ENCODE measurements around the gene UVRAG. TPM values are rescaled to one million over a fixed set of nuclear protein-coding genes. Genes with fewer than 3 reads are reported as not detected.

The UVRAG gene
- total RNA-seq, 1 donor from 2014 or later = 34.0 TPM

- H3K4me2 ChIP-seq = no peak overlapping the region
- Mint-ChIP-seq H3K27ac (no peak overlapping the region), H3K4me1 (peaks cover 3% of the 10 kb centered on the region), H3K4me3 (no peak overlapping the region), H3K27me3 (ENCODE audit: insufficient read depth, low read depth) (no peaks in the 10 kb centered on the region), H3K9me3 (no peaks in the 10 kb centered on the region), H3K36me3 (peaks cover 2% of the 10 kb centered on the region)
- no peaks in the 10 kb centered on the region for H3K36me3 ChIP-seq
- no peaks in the 10 kb centered on the region for H3F3A ChIP-seq (ENCODE audit: low read depth)
- no peaks in the 10 kb centered on the region for H3K9me3 ChIP-seq (ENCODE audit: low read depth)
- H3K4me1 ChIP-seq = no peaks in the 10 kb centered on the region
- no peak overlapping the region for H3K4me3 ChIP-seq
- peaks cover 20% of the 10 kb centered on the region for H3K79me2 ChIP-seq (ENCODE audit: low read depth)
- H3K9ac ChIP-seq = no peak overlapping the region
- DNase-seq (ENCODE audit: low spot score) = no peak
- peaks cover 5% of the 10 kb centered on the region for H4K20me1 ChIP-seq (ENCODE audit: low read depth)
- no peaks in the 10 kb centered on the region for H3K27me3 ChIP-seq
- H2AFZ ChIP-seq (replicated peaks) = no peak overlapping the region
- H3K27ac ChIP-seq = no peak overlapping the region
- no peak for TF ChIP-seq EZH2 (IDR thresholded peaks at IDR 0.05)
- no peak for TF ChIP-seq CTCF (IDR thresholded peaks at IDR 0.05)
- no peak for TF ChIP-seq EZH2phosphoT487 (IDR thresholded peaks at IDR 0.05)
These were observed 21.4 kb downstream of the UVRAG start for GRCh38 chr11:75836417-75836816.

GRCh38 chr11:75839851-75840250, 24.8 kb downstream of the UVRAG start:
- Mint-ChIP-seq H3K4me3 (no peak overlapping the region), H3K4me1 (peaks cover 3% of the 10 kb centered on the region), H3K27me3 (ENCODE audit: insufficient read depth, low read depth) (no peaks in the 10 kb centered on the region), H3K27ac (no peak overlapping the region), H3K9me3 (no peaks in the 10 kb centered on the region), H3K36me3 (no peaks in the 10 kb centered on the region)
- TF ChIP-seq CTCF (IDR thresholded peaks at IDR 0.05) (no peak), EZH2 (IDR thresholded peaks at IDR 0.05) (no peak), EZH2phosphoT487 (IDR thresholded peaks at IDR 0.05) (no peak)
- Histone ChIP-seq H3K27me3 (no peaks in the 10 kb centered on the region), H2AFZ (replicated peaks) (no peak overlapping the region), H3K9me3 (ENCODE audit: low read depth) (no peaks in the 10 kb centered on the region), H3K36me3 (no peaks in the 10 kb centered on the region), H4K20me1 (ENCODE audit: low read depth) (peaks cover 5% of the 10 kb centered on the region), H3F3A (ENCODE audit: low read depth) (no peaks in the 10 kb centered on the region), H3K4me1 (no peaks in the 10 kb centered on the region), H3K4me3 (no peak overlapping the region), H3K4me2 (no peak overlapping the region), H3K9ac (no peak overlapping the region), H3K27ac (no peak overlapping the region), H3K79me2 (ENCODE audit: low read depth) (peaks cover 36% of the 10 kb centered on the region)
- no peak for DNase-seq (ENCODE audit: low spot score)

GRCh38 chr11:75840522-75840921, 25.5 kb downstream of the UVRAG start:
- no peak for DNase-seq (ENCODE audit: low spot score)
- Histone ChIP-seq H3K79me2 (ENCODE audit: low read depth) (peaks cover 43% of the 10 kb centered on the region), H3K4me2 (no peak overlapping the region), H2AFZ (replicated peaks) (no peak overlapping the region), H3K9ac (no peak overlapping the region), H3F3A (ENCODE audit: low read depth) (no peaks in the 10 kb centered on the region), H3K4me1 (no peaks in the 10 kb centered on the region), H3K27me3 (no peaks in the 10 kb centered on the region), H3K36me3 (no peaks in the 10 kb centered on the region), H3K27ac (no peak overlapping the region), H3K9me3 (ENCODE audit: low read depth) (no peaks in the 10 kb centered on the region), H3K4me3 (no peak overlapping the region), H4K20me1 (ENCODE audit: low read depth) (peaks cover 5% of the 10 kb centered on the region)
- H3K4me1 Mint-ChIP-seq = peaks cover 3% of the 10 kb centered on the region
- no peak overlapping the region for H3K4me3 Mint-ChIP-seq
- H3K27me3 Mint-ChIP-seq (ENCODE audit: insufficient read depth, low read depth) = no peaks in the 10 kb centered on the region
- TF ChIP-seq EZH2 (IDR thresholded peaks at IDR 0.05) (no peak), EZH2phosphoT487 (IDR thresholded peaks at IDR 0.05) (no peak), CTCF (IDR thresholded peaks at IDR 0.05) (no peak)
- no peaks in the 10 kb centered on the region for H3K9me3 Mint-ChIP-seq
- H3K27ac Mint-ChIP-seq = no peak overlapping the region
- no peaks in the 10 kb centered on the region for H3K36me3 Mint-ChIP-seq

All from neural progenitor cell (in vitro differentiated cells).